ENCODE results near the gene SPATA21.
"Not testable (repeated sequence)": the region's sequence is repeated elsewhere in the genome, so short reads cannot be mapped to it uniquely, and the experiment has no call there.

The SPATA21 gene

DNA sequence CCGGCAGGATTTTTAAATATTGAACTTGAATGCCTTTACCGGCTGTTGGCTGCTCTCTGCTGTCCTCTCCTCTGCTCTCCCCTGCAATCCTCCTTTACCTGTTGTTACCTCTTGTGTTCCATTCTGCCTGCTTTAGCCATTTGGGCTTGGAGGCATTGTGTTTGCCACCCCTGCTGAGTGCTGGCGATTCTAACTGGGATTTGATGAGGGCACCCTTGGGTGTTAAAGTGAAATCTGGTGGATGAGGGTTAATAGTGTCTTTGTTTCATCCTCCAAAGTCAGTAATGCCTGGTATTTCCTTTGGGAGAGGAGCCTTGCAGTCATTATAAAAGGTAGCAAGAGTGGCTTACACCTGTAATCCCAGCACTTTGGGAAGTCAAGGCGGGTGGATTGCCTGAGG is 60.3 kb downstream of the SPATA21 start:
- no peak for DNase-seq

DNA sequence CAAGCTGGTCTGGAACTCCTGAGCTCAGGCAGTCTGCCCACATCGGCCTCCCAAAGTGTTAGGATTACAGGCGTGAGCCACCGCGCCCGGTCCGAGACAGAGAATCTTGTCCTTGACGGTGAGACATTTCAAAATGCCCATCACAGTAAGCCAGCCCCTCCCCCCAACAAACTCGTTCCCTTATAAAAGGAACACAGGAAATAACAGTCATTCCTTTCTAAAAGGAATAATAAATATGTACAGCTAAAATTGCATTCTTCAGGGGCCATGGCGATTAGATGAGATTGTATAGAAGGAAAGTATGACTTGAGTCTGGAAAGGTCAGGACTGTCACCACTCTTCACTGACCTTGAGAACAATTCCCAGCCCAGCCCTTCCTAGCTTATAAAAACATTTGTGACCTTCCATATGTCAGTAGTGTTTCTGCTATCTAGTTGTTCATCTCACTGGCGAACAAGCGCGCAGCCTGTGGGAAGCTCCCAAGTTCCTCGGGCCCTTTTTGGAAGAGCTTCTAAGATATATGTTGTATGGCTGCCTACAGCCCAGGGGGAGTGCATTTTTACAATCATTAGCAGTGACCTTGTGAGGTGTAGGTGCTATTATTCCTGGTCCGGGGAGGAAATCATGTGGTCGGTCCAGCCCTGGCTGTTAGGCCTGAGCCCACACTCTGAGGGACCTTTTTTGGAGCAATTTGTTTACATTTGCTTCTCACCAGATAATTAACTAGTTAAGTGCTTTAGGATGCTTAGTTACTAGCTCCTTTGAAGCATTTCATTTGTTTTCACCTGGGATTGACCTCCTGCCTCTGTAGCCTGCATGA is 61.5 kb downstream of the SPATA21 start:
- no peak for DNase-seq

GRCh38 chr1:16374266-16374665 is 63.0 kb downstream of the SPATA21 start:
- no peak for DNase-seq

DNA sequence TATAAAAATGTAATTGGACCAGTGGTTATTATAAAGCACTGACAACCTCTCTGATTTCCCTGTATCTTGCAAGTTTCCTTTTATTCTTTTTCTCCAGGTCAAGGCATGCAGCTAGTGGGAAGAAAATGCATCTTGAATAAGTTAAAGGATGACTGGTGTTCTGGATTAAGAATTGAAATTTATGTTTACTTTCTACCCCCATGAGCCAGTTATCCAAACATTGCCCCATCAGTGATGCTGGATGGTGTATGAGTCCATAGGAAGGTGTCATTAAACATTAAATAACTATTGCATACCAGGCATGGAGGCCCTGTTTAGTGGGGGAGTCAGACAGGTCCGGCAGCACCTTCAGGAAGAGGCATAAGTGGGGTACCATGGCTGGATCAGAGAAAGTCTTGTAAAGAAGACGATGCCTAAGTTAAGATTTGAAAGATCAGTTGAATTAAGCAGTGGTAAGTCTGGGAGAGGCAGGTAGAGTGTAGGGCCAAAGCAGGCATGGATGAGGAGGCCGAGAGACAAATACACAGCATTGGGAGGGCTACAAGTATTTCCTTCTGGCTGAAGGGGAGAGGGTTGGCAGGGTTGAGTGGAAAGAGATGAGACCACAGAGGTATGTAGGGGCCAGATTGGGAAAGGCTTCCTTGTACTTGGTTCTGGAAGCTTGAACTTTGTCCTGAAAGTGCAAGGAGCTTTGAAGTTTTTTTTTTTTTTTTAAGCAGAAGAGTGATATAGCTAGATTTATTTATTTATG is 64.5 kb downstream of the SPATA21 start:
- DNase-seq: no peak

GRCh38 chr1:16371725-16372124 is 65.5 kb downstream of the SPATA21 start:
- no peak for DNase-seq

DNA sequence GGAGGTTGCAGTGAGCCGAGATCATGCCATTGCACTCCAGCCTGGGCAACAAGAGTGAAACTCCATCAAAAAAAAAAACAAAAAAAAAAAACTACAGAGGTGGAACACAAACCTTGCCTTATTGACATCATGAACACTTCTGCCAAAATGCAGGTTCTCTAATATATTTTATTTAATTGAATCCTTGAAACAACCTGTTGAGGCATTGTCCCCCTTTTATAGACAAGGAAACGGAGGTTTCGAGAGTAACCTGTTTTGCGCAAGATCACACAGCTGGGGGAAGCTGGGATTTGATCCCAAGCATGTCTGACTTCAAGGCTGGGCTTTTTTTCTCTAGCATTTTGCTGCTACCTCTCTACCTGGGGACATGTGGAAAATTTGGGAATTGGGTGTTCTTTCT is 67.4 kb downstream of the SPATA21 start:
- DNase-seq: no peak

- DNase-seq: no peak
Measured at GRCh38 chr1:16367968-16368890, 69.0 kb downstream of the SPATA21 start.

- DNase-seq: peak in 1 of 2 experiments; percentile 48
Measured at GRCh38 chr1:16367258-16367967, 69.8 kb downstream of the SPATA21 start.

DNA sequence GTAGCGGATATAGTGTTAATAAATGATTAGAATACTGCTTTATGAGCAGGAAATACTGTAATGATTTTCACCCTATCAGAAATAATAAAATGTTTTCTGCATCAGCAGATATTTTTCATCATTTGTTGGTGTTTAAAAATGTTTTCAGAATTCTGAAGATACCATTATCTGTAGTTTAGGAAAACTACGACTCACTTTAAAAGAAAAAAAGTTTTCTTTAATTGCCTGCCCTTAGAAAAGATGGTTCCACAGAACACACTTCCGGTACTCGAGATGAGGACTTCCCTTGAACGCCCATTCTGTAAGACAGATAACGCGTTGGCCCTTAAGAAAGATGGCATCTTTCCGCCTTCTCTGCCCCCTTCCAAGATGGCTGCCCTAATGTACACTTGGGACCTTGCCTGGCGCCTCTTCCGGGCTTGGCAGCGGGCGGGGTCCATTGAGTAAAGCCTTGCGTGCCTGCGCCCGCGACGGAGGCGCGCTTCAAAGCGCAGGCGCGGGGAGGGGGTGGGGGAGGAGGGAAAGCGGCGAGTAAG is 70.4 kb downstream of the SPATA21 start, which contains the start of gene SZRD1:
Gene SZRD1 (plus strand): TSS at position 521 of the 536 bp plus-strand sequence. CDS start 16 bp downstream, outside the sequence.
- DNase-seq: peak; percentile 85 to 88

- DNase-seq: not testable (repeated sequence)
Measured at GRCh38 chr1:16365146-16365498, 72.1 kb downstream of the SPATA21 start.

DNA sequence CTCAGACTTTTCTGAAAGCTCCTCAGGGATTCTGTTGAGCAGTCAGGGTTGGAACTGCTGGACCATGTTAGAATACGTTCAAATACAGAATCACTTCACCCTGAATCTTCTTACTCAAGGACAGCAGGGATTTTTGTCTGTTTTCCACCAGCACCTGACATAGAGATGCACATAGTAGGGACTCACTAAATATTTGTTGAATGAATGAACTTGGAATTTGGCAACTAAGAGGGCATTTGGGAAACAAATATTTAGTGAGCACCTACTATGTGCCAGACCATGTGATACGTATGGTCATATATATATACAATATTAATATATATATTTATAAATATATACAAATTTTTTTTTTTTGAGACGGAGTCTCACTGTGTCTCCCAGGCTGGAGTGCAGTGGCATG is 80.4 kb downstream of the SPATA21 start:
- no peak for DNase-seq

GRCh38 chr1:16354619-16355018 is 82.6 kb downstream of the SPATA21 start:
- DNase-seq: no peak

GRCh38 chr1:16352842-16353535 is 84.2 kb downstream of the SPATA21 start:
- DNase-seq: no peak

DNA sequence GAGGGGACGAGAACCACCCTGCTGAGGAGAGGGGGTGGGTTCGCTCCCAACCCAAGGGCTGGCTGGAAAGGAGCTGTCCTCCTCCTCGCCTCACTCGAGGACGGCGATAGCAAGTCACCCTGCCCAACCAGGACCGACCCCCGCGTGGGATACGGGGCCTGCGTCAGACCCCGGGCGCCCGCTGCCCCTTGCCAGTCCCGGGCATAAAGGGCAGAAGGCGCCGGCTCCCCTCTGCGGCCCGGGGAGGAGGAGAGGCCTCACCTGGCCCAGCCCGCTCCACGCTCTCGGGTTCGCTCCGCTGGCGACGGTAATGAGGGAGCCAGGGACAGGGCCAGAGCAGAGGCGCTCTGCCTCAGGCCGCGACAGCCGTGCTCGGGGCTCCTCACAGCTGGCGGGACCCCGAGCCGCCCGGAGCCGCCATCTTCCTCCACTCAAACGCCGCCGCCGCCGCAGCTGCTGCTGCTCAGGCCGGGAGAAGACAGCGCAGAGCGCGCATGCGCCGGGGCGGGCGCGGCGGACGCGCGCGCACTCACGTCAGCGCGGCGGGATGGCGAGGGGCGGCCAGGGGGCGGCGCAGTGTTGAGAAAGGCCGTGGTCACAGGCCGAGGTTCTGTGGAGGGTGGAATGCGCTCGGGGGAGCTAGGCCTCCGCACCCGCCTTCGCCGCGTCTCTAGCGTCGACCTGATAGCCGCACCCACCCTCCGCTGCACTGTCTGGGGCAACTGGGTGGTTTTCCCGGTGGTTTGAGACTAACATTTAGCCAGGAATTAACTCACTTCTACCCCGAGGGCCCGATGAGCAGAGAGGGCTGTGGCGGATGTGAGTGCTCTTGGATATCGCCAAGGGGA is 85.0 kb downstream of the SPATA21 start, which contains the start of gene FBXO42:
Gene FBXO42 (minus strand): TSS at position 487 of the 848 bp plus-strand sequence. CDS start 37,062 bp downstream, outside the sequence.
- peak; percentile 16 to 57 for DNase-seq

DNA sequence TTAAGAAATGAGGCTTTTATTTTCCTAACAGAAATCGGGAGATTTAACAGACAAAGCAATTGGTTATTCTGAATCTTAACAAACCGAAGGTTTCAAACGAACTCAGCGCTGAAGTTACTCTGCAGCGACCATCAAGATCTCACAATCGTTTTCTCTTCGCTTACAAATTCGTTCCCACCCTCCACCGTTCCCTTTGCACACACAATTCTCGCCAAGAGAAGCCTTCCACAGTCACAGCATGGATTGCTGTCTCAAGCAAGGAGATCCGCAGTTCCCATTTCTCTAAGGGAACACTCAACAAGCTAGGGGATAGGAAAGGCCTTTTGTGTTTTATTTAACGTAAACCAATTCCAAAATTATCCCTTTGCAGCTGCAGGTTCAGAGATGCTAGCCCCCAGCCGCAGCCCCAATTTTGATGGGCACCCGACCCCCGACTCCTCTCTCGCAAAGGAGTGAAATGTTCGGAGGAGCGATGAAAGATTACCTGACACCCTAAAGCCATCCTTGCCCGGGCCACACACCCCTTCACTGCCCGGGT is 85.7 kb downstream of the SPATA21 start:
- DNase-seq: no peak

GRCh38 chr1:16349847-16350406 is 87.3 kb downstream of the SPATA21 start:
- DNase-seq: no peak
